HG02973 (cell line): ENCODE results near the gene DOK1.

ENCODE experiments used
- ATAC-seq: cut with Tn5 transposase; IDR thresholded peaks from one replicate; pipeline ENCODE4 v1.9.1; 2021; ENCODE audit warnings: moderate library complexity; ENCODE audit not compliant: unreplicated experiment

Gene DOK1

DNA sequence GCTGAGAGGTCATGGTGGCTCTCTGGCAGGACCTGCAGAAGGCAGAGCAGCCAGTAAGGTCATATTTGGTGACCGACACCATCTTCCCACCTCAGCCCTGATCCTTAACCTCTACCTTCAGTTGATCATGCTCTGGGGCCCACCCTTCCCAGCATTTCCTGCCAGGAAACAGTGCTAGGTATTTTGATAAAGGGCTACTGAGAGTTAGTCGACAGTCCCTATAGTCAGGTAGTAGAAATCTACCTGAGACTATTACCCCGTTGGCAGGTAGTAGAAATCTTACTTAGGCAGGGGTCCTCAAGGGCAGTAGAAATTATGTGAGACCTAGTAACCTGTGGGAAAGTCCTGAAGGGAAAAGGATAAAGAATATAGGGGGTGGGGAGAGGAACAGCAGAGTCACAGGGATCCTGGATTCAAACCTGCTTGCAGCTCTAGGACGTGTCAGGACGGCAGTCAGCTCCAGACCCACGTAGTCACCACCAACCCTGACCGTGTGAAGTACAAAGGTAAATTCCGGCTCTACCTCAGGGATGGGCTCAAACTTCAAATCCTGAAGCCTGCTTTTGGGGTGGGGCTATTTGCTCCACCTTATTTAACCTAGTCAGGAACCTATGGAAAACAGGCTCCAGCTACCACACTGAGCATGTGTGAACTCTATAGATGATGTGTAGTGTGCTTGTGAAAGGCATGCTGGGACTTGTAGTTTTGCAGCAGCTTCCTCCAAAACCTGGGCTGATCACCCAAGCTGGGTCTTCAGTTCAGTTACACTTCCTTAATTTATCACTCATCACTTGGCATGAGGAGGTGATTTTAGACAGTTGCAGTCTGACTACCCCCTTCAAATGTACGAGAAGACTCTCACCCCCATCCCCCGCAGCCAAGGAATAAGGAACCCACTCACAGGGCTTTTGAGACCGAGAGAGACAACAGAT is 28.5 kb upstream of the DOK1 start, which contains the start of gene DQX1:
Gene DQX1, minus strand, starts transcription at position 515 of the 932 bp plus-strand sequence. Its CDS starts 502 bp downstream, at position 13.
- no peak for ATAC-seq

DNA sequence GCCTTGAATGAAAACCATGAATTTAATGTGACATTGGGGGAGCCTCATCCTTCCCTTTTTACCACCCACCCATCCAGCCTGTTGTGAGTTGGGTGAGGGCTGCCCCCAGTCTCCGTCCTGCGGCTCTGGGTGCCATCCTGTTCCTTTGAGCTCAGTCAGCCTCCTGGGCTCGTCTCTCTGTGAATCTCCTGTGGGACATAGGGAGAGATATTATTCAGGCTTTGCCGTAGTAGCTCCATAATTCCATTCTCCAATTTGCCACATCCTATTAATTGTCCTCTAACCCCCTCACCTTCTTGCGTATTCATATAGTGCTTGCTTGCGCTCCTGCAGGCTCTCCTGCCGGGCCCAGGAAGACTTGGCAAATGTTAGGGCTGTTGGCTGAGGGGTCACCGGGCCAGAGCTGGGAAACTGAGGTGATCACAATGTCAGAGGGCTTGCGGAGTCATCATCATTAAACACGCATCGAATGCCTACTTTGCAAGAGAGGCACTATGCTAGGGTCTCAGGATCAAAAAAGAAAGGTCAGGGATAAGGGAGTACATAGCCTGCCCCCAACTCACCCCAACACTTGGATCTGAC is 27.8 kb upstream of the DOK1 start:
- ATAC-seq = no peak

- no peak for ATAC-seq
Measured at GRCh38 chr2:74527741-74528140, 26.8 kb upstream of the DOK1 start.

- peak; percentile 2 for ATAC-seq
Measured at GRCh38 chr2:74528600-74529356, 25.7 kb upstream of the DOK1 start.

DNA sequence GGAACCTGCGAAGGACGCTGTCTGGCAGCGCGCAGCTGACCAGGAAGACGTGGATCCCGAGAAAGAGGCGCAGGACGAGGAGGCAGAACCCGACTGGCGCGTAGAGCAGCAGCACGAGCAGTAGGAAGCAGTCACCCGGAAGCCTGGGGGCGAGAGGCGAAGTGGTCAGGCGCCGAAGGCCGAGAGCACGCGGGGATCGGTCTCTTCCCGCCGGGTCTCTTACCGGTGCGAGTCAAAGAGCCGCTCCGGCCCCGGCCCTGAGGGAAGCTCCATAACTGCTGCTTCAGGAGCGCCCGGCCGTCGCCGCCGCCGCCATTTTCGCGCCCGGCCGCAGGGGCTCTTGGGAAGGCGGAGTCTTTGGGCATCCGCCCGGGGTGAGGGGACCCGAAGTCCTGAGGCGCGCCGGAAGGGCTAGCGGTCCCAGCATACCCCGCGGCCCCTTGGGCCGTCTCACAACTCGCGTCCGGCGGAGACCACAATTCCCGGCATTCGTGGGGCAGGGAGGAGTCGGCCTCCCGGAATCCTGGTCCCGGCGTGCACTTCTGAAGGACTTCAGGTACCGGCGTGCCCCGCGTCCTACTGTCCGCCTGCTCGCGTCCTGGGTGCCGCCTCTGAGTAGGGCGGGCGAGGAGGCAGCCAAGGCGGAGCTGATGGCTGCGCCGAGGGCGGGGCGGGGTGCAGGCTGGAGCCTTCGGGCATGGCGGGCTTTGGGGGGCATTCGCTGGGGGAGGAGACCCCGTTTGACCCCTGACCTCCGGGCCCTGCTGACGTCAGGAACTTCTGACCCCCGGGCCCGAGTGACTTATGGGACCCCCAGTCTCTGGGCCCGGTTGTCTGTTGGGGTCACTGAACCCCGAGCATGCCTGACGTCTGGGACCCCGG is 24.9 kb upstream of the DOK1 start, which contains the start of the genes AUP1 and HTRA2:
Gene AUP1, minus strand, starts transcription at position 350 of the 882 bp plus-strand sequence. Its CDS starts 77 bp downstream, at position 273.
Gene HTRA2, plus strand, starts transcription at position 577 of the 882 bp plus-strand sequence. Its CDS starts 74 bp downstream, at position 651.
- ATAC-seq = peak; percentile 79

DNA sequence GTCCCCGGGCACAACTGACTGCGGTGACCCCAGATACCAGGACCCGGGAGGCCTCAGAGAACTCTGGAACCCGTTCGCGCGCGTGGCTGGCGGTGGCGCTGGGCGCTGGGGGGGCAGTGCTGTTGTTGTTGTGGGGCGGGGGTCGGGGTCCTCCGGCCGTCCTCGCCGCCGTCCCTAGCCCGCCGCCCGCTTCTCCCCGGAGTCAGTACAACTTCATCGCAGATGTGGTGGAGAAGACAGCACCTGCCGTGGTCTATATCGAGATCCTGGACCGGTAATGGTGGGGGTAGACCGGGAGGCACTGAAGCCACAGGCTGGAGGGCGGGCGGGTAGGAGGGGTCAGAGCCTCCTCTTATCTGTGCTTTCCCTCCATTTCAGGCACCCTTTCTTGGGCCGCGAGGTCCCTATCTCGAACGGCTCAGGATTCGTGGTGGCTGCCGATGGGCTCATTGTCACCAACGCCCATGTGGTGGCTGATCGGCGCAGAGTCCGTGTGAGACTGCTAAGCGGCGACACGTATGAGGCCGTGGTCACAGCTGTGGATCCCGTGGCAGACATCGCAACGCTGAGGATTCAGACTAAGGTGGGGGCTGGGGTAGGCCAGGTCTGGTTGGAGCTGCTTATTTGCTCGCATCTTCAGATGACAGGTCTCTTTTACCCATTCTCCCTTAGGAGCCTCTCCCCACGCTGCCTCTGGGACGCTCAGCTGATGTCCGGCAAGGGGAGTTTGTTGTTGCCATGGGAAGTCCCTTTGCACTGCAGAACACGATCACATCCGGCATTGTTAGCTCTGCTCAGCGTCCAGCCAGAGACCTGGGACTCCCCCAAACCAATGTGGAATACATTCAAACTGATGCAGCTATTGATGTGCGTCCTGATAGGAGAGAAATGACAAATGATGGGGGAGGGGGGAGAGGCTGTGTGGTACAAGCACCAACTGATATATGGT is 24.0 kb upstream of the DOK1 start:
- ATAC-seq = peak; percentile 36

DNA sequence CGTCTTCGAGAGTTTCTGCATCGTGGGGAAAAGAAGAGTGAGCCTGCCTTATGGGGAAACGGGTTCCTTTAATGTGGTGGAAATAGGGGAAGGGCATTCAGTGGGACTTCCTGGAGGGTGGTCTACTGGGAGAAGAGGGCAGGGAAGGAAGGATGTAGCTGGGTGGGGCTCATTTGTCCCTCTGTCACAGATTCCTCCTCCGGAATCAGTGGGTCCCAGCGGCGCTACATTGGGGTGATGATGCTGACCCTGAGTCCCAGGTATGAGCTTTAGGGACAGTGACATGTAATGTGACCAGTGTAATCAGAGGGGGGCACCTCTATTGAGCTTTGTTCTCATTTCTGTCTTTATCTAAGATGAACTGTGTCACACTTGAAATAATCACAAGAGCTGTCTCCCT is 22.9 kb upstream of the DOK1 start:
- no peak for ATAC-seq

- ATAC-seq = no peak
Measured at GRCh38 chr2:74532222-74532621, 22.3 kb upstream of the DOK1 start.

DNA sequence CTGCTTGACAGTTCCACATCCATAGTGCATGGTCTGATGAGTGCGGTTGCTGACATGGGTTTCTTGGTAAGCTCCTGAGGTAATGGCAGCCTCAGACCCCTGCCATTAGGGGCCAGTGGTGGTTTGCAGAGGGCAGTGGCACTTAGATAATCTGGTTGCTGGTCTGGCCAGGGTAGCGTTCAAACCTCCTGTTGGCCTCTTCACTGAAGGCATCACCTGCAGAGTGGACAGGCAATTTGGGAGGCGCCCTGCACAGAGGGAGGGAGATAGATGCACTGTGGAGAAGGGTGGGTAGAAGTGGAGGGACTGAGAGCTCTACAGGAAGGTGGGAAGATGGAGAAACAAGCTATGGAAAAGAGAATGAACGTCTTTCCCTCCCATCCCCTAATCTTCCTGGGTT is 21.1 kb upstream of the DOK1 start:
- ATAC-seq = no peak

DNA sequence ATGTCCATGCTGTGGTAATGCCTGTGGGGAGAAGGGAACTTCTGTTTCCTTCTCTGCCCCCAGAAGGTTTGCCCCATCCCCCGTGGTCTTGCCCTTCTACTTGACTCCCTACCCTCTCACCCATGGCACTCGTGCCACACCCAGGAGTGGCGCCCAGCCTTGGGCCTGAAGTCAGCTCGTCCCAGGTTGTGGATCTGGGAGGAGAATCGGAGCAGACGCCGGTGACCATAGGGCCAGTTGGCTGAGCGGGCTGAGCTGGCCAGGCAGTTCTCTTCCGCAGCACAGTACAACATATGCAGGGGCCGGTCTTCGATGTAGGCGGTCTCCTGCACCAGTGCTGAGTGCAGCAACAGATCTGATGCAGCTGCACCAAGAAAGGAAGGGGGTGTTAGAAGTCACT is 20.1 kb upstream of the DOK1 start:
- ATAC-seq = no peak

DNA sequence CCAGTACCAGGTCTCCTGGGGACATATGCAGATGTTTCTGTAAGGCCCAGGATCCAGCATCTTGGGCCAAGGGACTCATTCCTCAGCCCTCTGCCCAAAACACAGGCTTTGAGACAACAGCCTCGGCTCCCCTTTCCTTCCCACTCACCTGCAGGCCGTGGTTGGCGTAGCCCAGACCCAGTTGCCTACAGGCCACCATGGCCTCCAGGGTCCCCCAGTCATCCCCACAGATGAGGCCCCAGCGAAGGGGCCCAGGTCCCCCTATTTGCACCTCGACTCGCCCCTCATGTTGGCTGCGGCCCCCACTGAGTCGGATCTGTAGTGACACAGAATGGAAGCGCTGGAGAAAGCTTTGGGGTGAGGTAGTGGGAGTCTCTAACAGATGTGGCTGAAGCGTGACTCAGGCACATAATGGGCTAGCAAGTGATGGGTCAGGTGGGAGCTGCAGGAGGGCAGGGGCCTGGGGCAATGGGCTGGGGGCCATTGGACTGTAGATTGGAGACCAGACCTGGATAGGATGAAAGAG is 19.0 kb upstream of the DOK1 start:
- ATAC-seq = no peak

- no peak for ATAC-seq
Measured at GRCh38 chr2:74536166-74536950, 18.2 kb upstream of the DOK1 start.

DNA sequence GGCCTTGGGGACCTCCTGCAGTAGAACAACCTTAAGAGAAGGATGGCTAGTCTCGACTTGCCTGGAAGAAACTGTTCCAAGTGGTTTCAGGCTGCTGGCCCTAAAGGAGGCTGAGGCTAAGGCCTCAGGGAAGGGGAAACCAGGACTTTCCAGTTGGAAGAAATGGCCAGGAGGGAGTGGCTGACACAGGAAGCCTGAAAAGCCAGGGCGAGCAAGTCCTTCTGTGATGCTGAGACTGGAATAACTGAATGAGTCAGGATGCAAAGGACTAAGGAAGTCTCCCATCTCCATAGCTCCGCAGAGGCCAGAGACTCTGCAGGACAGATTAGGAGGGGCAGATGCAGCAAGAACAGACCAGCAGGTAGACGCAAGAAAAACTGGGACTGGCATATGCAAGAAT is 17.4 kb upstream of the DOK1 start:
- ATAC-seq = no peak

DNA sequence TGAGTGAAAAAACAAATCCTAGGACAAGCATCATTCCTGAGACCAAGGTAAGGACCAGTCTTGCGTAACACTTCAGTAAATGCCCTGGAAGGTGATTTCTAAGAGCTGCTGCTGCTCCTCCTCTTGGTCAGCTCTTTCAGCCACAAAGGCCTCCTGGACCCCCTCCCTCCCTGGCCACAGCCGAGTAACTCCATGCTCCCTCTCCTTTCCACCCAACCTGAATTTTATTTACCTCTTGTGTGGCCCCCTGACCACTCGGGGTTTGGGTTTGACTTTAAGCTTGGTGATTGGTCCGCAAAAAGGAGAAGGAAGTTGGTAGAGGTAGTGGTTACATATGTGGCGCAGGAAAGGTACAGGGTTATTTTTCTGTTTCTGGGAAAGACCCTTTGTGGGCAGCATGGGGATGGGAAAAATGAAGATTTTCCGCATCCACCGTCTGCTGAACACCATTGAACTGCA is 15.6 kb upstream of the DOK1 start:
- no peak for ATAC-seq

- ATAC-seq = no peak
Measured at GRCh38 chr2:74540291-74540690, 14.2 kb upstream of the DOK1 start.

GRCh38 chr2:74542978-74543377 is 11.5 kb upstream of the DOK1 start:
- no peak for ATAC-seq

DNA sequence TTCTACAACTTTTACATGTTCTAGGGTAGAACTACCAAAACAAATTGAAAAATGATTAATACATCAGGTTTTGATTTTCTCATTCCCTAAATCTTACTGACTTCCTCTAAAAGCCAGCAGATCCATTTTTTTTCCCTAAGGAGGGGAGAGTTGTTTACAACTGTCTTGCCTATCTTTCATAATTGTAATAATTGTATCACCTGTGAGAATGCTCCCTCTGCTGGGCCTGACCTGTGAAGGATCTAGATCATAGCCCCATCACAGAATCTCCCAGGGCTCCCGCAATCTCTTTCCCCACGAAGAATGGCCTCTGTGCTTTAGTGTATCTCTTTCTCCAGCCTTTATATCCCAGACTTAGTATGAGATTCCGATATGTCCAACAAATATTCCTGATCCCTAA is 9.9 kb upstream of the DOK1 start:
- ATAC-seq = no peak

DNA sequence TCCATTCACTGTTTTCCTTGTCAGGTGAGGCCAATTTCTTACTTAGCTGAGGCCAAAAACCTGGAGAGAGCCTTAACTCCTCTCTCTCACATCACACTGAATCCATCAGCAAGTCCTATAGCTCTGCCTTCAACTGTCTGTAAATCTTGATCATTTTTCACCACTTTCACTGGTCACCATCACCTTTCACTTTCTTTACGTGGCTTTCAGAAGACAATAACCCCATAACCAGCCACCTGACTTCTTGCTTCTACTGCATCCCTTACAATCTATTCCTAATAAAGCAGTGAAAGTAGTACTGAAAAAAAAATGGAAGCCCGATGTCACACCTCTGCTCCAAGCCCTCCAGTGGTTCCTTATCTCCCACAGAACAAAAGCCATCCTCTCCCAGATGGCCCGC is 8.5 kb upstream of the DOK1 start:
- no peak for ATAC-seq
